Skeletal muscle satellite cell (primary cell): ENCODE results near the gene ASXL1.

ENCODE experiments used
- H3K27me3 ChIP-seq: 2 replicates; pipeline ENCODE4 v1.7.0; 2013; ENCODE audit warnings: low read length; ENCODE audit not compliant: control insufficient read depth, insufficient read depth
- H3K36me3 ChIP-seq: 2 replicates; pipeline ENCODE4 v1.7.0; 2013; ENCODE audit warnings: mild to moderate bottlenecking, control low read depth, low read length; ENCODE audit not compliant: insufficient read depth
- H3K4me1 ChIP-seq: 2 replicates; pipeline ENCODE4 v1.7.0; 2013; ENCODE audit warnings: low read length; ENCODE audit not compliant: control insufficient read depth, insufficient read depth
- H3K4me2 ChIP-seq: 2 replicates; pipeline ENCODE4 v1.7.0; 2013; ENCODE audit warnings: mild to moderate bottlenecking, low read length
- H3K4me3 ChIP-seq: 2 replicates; pipeline ENCODE4 v1.7.0; 2013; ENCODE audit warnings: low read length
- H3K9ac ChIP-seq: 2 replicates; pipeline ENCODE4 v1.7.0; 2013; ENCODE audit warnings: mild to moderate bottlenecking, low read depth, low read length, moderate library complexity
- H3K9me3 ChIP-seq: replicated peaks from 2 replicates; pipeline ENCODE4 v1.7.0; 2013; ENCODE audit warnings: mild to moderate bottlenecking, control low read depth, low read length

ASXL1 gene

GRCh38 chr20:32418376-32418775 is 60.2 kb downstream of the ASXL1 start:
- Histone ChIP-seq H3K4me3 (no peak overlapping the region), H3K27me3 (no peaks in the 10 kb centered on the region), H3K4me2 (no peak overlapping the region), H3K9ac (no peak overlapping the region), H3K36me3 (no peaks in the 10 kb centered on the region), H3K9me3 (no peaks in the 10 kb centered on the region), H3K4me1 (no peaks in the 10 kb centered on the region)

GRCh38 chr20:32421290-32421689 is 63.2 kb downstream of the ASXL1 start:
- Histone ChIP-seq H3K9ac (no peak overlapping the region), H3K27me3 (no peaks in the 10 kb centered on the region), H3K9me3 (no peaks in the 10 kb centered on the region), H3K4me1 (no peaks in the 10 kb centered on the region), H3K4me3 (no peak overlapping the region), H3K4me2 (no peak overlapping the region), H3K36me3 (no peaks in the 10 kb centered on the region)

- Histone ChIP-seq H3K27me3 (no peaks in the 10 kb centered on the region), H3K9ac (no peak overlapping the region), H3K9me3 (no peaks in the 10 kb centered on the region), H3K4me2 (no peak overlapping the region), H3K4me1 (no peaks in the 10 kb centered on the region), H3K4me3 (no peak overlapping the region), H3K36me3 (peaks cover 56% of the 10 kb centered on the region)
These were observed 69.9 kb downstream of the ASXL1 start for GRCh38 chr20:32427996-32428395.

GRCh38 chr20:32429343-32429742 is 71.2 kb downstream of the ASXL1 start:
- Histone ChIP-seq H3K4me3 (no peak overlapping the region), H3K27me3 (no peaks in the 10 kb centered on the region), H3K9me3 (no peaks in the 10 kb centered on the region), H3K4me1 (no peaks in the 10 kb centered on the region), H3K36me3 (peaks cover 69% of the 10 kb centered on the region), H3K9ac (no peak overlapping the region), H3K4me2 (no peak overlapping the region)

GRCh38 chr20:32429745-32430360 is 71.7 kb downstream of the ASXL1 start:
- no peak overlapping the region for H3K4me2 ChIP-seq
- no peaks in the 10 kb centered on the region for H3K9me3 ChIP-seq
- no peaks in the 10 kb centered on the region for H3K4me1 ChIP-seq
- no peak overlapping the region for H3K4me3 ChIP-seq
- H3K9ac ChIP-seq = no peak overlapping the region
- no peaks in the 10 kb centered on the region for H3K27me3 ChIP-seq
- H3K36me3 ChIP-seq = peaks cover 74% of the 10 kb centered on the region

GRCh38 chr20:32431457-32431856 is 73.3 kb downstream of the ASXL1 start:
- H3K4me1 ChIP-seq = no peaks in the 10 kb centered on the region
- no peak overlapping the region for H3K4me2 ChIP-seq
- peaks cover 90% of the 10 kb centered on the region for H3K36me3 ChIP-seq
- H3K4me3 ChIP-seq = no peak overlapping the region
- H3K9me3 ChIP-seq = no peaks in the 10 kb centered on the region
- no peaks in the 10 kb centered on the region for H3K27me3 ChIP-seq
- no peak overlapping the region for H3K9ac ChIP-seq

GRCh38 chr20:32432277-32432676 is 74.1 kb downstream of the ASXL1 start:
- Histone ChIP-seq H3K4me2 (no peak overlapping the region), H3K36me3 (peaks cover 97% of the 10 kb centered on the region), H3K4me3 (no peak overlapping the region), H3K27me3 (no peaks in the 10 kb centered on the region), H3K4me1 (no peaks in the 10 kb centered on the region), H3K9me3 (no peaks in the 10 kb centered on the region), H3K9ac (no peak overlapping the region)

- no peak overlapping the region for H3K4me3 ChIP-seq
- peaks cover under 1% of the 10 kb centered on the region for H3K4me1 ChIP-seq
- H3K9ac ChIP-seq = no peak overlapping the region
- H3K4me2 ChIP-seq = no peak overlapping the region
- H3K27me3 ChIP-seq = no peaks in the 10 kb centered on the region
- peaks cover 98% of the 10 kb centered on the region for H3K36me3 ChIP-seq
- no peaks in the 10 kb centered on the region for H3K9me3 ChIP-seq
These were observed 75.3 kb downstream of the ASXL1 start for GRCh38 chr20:32433311-32434021.

- Histone ChIP-seq H3K4me2 (no peak overlapping the region), H3K27me3 (no peaks in the 10 kb centered on the region), H3K9ac (no peak overlapping the region), H3K9me3 (no peaks in the 10 kb centered on the region), H3K36me3 (peaks cover 99% of the 10 kb centered on the region), H3K4me1 (peaks cover 11% of the 10 kb centered on the region), H3K4me3 (no peak overlapping the region)
These were observed 76.3 kb downstream of the ASXL1 start for GRCh38 chr20:32434434-32434833.

GRCh38 chr20:32435449-32436107 is 77.4 kb downstream of the ASXL1 start:
- no peaks in the 10 kb centered on the region for H3K9me3 ChIP-seq
- H3K9ac ChIP-seq = no peak overlapping the region
- peaks cover 12% of the 10 kb centered on the region for H3K4me1 ChIP-seq
- no peak overlapping the region for H3K4me3 ChIP-seq
- no peaks in the 10 kb centered on the region for H3K27me3 ChIP-seq
- peaks cover 98% of the 10 kb centered on the region for H3K36me3 ChIP-seq
- H3K4me2 ChIP-seq = no peak overlapping the region

- H3K36me3 ChIP-seq = peaks cover 96% of the 10 kb centered on the region
- no peak overlapping the region for H3K9ac ChIP-seq
- no peak overlapping the region for H3K4me2 ChIP-seq
- no peaks in the 10 kb centered on the region for H3K9me3 ChIP-seq
- no peak overlapping the region for H3K4me3 ChIP-seq
- peaks cover 12% of the 10 kb centered on the region for H3K4me1 ChIP-seq
- H3K27me3 ChIP-seq = no peaks in the 10 kb centered on the region
These were observed 78.2 kb downstream of the ASXL1 start for GRCh38 chr20:32436142-32436861.
